Endothelial cell of umbilical vein (primary cell): ENCODE data around the gene ZNF141.

ENCODE experiments used
- EZH2 ChIP-seq: IDR thresholded peaks from 2 replicates; pipeline ENCODE4 v1.6.1; 2012; ENCODE audit warnings: borderline replicate concordance, low read depth, mild to moderate bottlenecking, moderate library complexity, low read length, inconsistent platforms; ENCODE audit not compliant: severe bottlenecking
- FOS ChIP-seq: IDR thresholded peaks from 2 replicates; pipeline ENCODE4 v1.6.1; 2011; ENCODE audit warnings: mild to moderate bottlenecking, low read length, moderate library complexity, borderline replicate concordance; ENCODE audit not compliant: insufficient read depth
- MYC ChIP-seq: IDR thresholded peaks from one replicate; pipeline ENCODE4 v1.6.1; 2011; ENCODE audit warnings: mild to moderate bottlenecking, low read depth, low read length
- POLR2A ChIP-seq: IDR thresholded peaks from 2 replicates; pipeline ENCODE4 v1.6.1; 2012; ENCODE audit warnings: low read depth, mild to moderate bottlenecking, control low read depth, low read length
- POLR2AphosphoS5 ChIP-seq: IDR thresholded peaks from 2 replicates; pipeline ENCODE4 v1.6.1; 2012; ENCODE audit warnings: low read depth, mild to moderate bottlenecking, control low read depth, low read length, moderate library complexity; ENCODE audit not compliant: insufficient read depth
- TF ChIP-seq, protein P1 (sequence below), 2 donors: IDR thresholded peaks; 1 replicate in 1 of 2; 2 replicates in 1 of 2; pipeline ENCODE4 v1.5.1; 2011; ENCODE audit warnings: low read length in 2 of 2, mild to moderate bottlenecking in 2 of 2, moderate library complexity in 2 of 2, control low read depth in 1 of 2, inconsistent platforms in 1 of 2, low read depth in 1 of 2; ENCODE audit not compliant: insufficient read depth in 1 of 2; ENCODE audit errors: extremely low read depth in 1 of 2
- TF ChIP-seq, protein P2 (sequence below): IDR thresholded peaks from 2 replicates; pipeline ENCODE4 v1.6.1; 2011; ENCODE audit not compliant: insufficient read depth, insufficient read length

DNA sequence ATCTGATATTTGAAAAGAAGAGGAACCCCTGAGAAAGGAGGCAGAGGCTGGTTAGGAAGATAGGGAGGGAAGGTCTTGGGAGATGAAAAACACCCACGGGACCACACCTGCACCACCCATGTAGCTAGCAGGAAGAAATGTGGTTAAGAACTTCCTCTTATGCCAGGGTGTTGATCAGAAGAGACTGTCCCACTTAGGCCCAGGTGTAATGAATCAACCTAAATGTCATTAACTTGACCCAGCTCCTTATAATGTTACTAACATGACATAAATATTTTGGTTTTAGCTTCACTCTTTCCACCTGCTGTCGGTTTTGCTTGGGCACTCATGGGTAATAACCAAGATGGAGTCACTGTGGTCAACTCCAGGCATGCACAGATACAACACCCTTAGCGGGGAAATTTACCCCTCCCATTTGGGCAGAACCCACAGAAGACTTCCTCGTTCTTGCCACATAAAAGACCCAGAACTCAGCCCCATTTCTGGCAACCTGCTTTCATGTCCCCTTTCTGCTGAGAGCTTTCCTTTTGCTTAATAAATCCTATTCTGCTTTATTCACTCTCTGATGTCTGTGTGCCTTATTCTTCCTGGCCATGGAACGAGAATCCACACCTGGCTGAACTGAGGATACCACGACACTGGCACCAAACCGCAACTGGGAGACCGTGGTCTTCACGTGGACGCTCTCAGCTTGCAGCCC lies 46.8 kb downstream of the ZNF141 start:
- TF ChIP-seq POLR2A (no peak), EZH2 (no peak), FOS (no peak), MYC (no peak), POLR2AphosphoS5 (no peak)
- TF ChIP-seq, protein P1, sequence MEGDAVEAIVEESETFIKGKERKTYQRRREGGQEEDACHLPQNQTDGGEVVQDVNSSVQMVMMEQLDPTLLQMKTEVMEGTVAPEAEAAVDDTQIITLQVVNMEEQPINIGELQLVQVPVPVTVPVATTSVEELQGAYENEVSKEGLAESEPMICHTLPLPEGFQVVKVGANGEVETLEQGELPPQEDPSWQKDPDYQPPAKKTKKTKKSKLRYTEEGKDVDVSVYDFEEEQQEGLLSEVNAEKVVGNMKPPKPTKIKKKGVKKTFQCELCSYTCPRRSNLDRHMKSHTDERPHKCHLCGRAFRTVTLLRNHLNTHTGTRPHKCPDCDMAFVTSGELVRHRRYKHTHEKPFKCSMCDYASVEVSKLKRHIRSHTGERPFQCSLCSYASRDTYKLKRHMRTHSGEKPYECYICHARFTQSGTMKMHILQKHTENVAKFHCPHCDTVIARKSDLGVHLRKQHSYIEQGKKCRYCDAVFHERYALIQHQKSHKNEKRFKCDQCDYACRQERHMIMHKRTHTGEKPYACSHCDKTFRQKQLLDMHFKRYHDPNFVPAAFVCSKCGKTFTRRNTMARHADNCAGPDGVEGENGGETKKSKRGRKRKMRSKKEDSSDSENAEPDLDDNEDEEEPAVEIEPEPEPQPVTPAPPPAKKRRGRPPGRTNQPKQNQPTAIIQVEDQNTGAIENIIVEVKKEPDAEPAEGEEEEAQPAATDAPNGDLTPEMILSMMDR (IDR thresholded peaks at IDR 0.05; ENCODE audit: extremely low read depth in 1 of 2, insufficient read depth in 1 of 2, low read depth in 1 of 2, low read length in 2 of 2) = no peak
- TF ChIP-seq, protein P2, sequence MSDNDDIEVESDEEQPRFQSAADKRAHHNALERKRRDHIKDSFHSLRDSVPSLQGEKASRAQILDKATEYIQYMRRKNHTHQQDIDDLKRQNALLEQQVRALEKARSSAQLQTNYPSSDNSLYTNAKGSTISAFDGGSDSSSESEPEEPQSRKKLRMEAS = no peak
